Psoas muscle (tissue), 8 donors: ENCODE results near the gene ACOX3. TPM values are rescaled to one million over a fixed set of nuclear protein-coding genes. Genes with fewer than 3 reads are reported as not detected.

Experiments used
- ATAC-seq, 4 donors: fragments of 200-7000 bp; cut with Tn5 transposase; one replicate each; pipeline ENCODE4 v1.9.1; 2020; ENCODE audit warnings: moderate library complexity in 3 of 4, mild to moderate bottlenecking in 2 of 4
- DNase-seq, 2 donors: peaks; one replicate each; pipeline ENCODE4 v3.0.0-alpha.2; 2020
- H3K27ac ChIP-seq: fragments of 200-600 bp; one replicate; pipeline ENCODE4 v1.8.0; 2022
- H3K27me3 ChIP-seq, 3 donors: fragments of 200-600 bp in 1 of 3; one replicate each; pipeline versions ENCODE4 v1.6.1 to v1.8.0; 2013 to 2022; ENCODE audit warnings: low read length in 2 of 3, mild to moderate bottlenecking in 2 of 3, moderate library complexity in 1 of 3; ENCODE audit not compliant: insufficient read depth in 3 of 3
- H3K36me3 ChIP-seq, 2 donors: fragments of 200-600 bp in 1 of 2; one replicate each; pipeline versions ENCODE4 v1.6.1 to v1.8.0; 2013 to 2022; ENCODE audit warnings: low read depth in 1 of 2, mild to moderate bottlenecking in 1 of 2, moderate library complexity in 1 of 2; ENCODE audit not compliant: insufficient read depth in 1 of 2
- H3K4me1 ChIP-seq: fragments of 200-600 bp; one replicate; pipeline ENCODE4 v1.8.0; 2022
- H3K4me3 ChIP-seq: fragments of 200-600 bp; one replicate; pipeline ENCODE4 v1.8.0; 2022; ENCODE audit warnings: mild to moderate bottlenecking
- H3K9me3 ChIP-seq: fragments of 200-600 bp; one replicate; pipeline ENCODE4 v1.8.0; 2022
- WGBS, 3 donors: extraction: QIAGEN DNeasy Blood & Tissue Kit; methylation state at CpG; one replicate each; pipeline versions ENCODE4 v1.1.6 to v1.1.7; 2013; 5-methylcytosine and 5-hydroxymethylcytosine counted together
- intact Hi-C, 2 donors: fragments of 100-400 bp; cut with DNase I; formaldehyde crosslinking; loops; one replicate each; pipeline versions ENCODE4 v1.11.0 to v1.14.2; 2022
- polyA plus RNA-seq, 3 donors: library from polyadenylated mRNA; stranded (reverse); fragments of 200-250 nt; gene quantifications; one replicate each; pipeline ENCODE4 v1.2.3, GENCODE V29; 2013
- total RNA-seq, 4 donors: library from RNA; stranded (reverse); fragmentation: NEBNext Ultra II Directional in 2 of 4; extraction: Animal tissue kit (Norgen Biotek cat#: 25700) in 2 of 4; gene quantifications; one replicate each; pipeline versions ENCODE4 v1.2.1 to v1.2.4, GENCODE V29; 2021 to 2023
- TF ChIP-seq, protein P1 (sequence below): fragments of 200-600 bp; IDR thresholded peaks from one replicate; pipeline ENCODE4 v1.8.0; 2022; ENCODE audit warnings: antibody characterized with exemption
- donor health status: healthy with polysubstance abuse.
- donor health status: DM: no; HTN: no; CAD: no; lungs with moderate emphysema.
- donor health status: Bipolar disorder and iron deficiency.
- donor health status: healthy.
- donor health status: DM: yes; HTN: yes; CAD: no.
- donor health status: DM: no; HTN: no; CAD: no.
- donor health status: DM: no; HTN: no; CAD: no.
- donor health status: DM: yes; HTN: yes; CAD: no.

Gene ACOX3
- total and polyA plus RNA-seq, 7 donors, result 5.6 to 18.8 (median 10.8) TPM

DNA sequence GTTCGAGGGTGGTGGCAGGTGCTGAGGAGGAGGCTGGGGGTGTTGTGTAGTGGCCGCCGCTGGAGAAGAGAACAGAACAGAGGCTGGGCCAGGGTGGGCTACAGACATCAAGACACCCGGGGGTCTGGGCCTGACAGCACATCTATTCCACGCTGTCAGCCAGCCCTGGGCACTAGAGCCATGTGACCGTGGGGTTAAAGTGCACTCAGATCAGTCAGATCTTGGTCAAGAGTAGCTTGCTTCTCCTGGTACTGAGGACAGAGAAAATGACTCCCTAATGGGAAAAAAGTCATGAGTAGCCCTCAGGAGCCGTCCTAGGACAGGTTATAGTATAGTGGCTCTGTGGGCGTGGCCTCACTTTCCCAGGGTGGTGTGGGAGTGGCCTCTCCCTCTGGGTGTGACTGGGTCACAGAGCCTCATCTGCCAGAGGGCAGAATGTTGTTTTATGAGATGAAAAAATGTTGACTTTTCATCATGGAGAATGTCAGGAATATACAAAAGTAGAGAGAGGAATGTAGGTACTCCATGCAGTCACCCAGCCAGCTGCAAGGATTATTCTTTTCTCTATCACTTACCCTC lies 19.4 kb upstream of the ACOX3 start:
- Histone ChIP-seq H3K4me3 (no peak overlapping the region), H3K4me1 (no peaks in the 10 kb centered on the region), H3K27ac (no peak overlapping the region), H3K36me3 (peaks cover 8 to 91% of the 10 kb centered on the region in 2 donors), H3K9me3 (no peaks in the 10 kb centered on the region), H3K27me3 (no peaks in the 10 kb centered on the region)
- no peak for DNase-seq
- no peak for ATAC-seq
- 88 to 92% (median 90%) methylated on average over 8 of the region's 8 CpGs for WGBS, 3 donors
- intact Hi-C loops, result loop anchor here in 1 of 2 donors (10.0 kb wide), 1 partner anchor 135 kb away; the partner anchor contains the start of gene CPZ
- TF ChIP-seq, protein P1, sequence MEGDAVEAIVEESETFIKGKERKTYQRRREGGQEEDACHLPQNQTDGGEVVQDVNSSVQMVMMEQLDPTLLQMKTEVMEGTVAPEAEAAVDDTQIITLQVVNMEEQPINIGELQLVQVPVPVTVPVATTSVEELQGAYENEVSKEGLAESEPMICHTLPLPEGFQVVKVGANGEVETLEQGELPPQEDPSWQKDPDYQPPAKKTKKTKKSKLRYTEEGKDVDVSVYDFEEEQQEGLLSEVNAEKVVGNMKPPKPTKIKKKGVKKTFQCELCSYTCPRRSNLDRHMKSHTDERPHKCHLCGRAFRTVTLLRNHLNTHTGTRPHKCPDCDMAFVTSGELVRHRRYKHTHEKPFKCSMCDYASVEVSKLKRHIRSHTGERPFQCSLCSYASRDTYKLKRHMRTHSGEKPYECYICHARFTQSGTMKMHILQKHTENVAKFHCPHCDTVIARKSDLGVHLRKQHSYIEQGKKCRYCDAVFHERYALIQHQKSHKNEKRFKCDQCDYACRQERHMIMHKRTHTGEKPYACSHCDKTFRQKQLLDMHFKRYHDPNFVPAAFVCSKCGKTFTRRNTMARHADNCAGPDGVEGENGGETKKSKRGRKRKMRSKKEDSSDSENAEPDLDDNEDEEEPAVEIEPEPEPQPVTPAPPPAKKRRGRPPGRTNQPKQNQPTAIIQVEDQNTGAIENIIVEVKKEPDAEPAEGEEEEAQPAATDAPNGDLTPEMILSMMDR, result no peak

DNA sequence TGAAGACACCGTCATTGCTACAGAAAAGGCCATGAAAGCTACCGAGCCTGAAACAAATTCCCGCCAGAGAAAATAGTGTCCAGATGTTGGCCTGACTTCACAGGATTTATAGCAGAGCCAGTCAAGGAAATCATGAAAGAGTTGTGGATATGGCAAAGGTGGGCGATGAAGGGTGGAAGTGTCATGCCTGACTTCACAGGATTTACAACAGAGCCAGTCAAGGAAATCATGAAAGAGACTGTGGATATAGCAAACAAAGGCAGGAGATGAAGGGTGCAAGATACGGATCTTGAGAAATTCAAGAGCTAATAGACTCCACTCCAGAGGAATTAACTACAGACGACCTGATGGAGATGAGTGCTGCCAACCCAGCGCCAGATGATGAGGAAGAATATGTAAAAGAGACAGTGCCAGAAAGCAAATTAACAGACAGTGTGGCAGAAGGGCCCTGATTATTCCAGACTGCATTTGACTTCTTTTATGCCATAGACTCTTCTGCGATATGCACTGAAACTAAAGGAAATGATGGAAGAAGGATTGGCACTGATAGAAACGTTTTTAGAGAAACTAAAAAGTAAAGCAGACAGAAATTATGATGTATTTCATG lies 17.2 kb upstream of the ACOX3 start:
- DNase-seq, result no peak
- intact Hi-C loops, result no loop called here
- no peak overlapping the region for H3K27ac ChIP-seq
- TF ChIP-seq, protein P1, result no peak
- 69 to 76% (median 72%) methylated on average over 9 of the region's 9 CpGs for WGBS, 3 donors
- ATAC-seq, result no peak
- H3K27me3 ChIP-seq, result no peaks in the 10 kb centered on the region
- H3K9me3 ChIP-seq, result no peaks in the 10 kb centered on the region
- no peaks in the 10 kb centered on the region for H3K4me1 ChIP-seq
- no peak overlapping the region for H3K4me3 ChIP-seq
- H3K36me3 ChIP-seq, result peaks cover 16 to 91% of the 10 kb centered on the region in 2 donors

DNA sequence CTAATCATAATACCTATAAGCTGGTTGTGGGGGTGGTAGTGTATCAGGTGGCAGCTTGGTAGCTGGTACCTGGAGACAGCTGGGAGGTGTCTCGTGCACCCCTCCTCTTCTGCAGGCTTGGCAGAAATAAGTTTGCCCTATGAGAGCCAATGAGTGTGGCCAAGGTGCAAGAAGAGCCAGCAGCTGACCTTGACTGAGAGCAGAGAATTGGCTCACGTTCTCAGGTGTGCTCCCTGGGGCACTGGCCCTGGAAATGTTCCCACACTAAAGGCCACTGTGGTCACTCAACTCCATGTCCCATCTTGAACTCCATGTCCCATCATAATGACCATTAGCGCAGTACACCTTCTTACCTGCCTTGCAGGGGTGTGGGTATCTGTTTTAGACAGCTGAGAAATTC lies 13.4 kb upstream of the ACOX3 start:
- intact Hi-C loops, result no loop called here
- DNase-seq (no peak), ATAC-seq (no peak)
- Histone ChIP-seq H3K27me3 (no peaks in the 10 kb centered on the region), H3K4me3 (no peak overlapping the region), H3K4me1 (no peaks in the 10 kb centered on the region), H3K27ac (no peak overlapping the region), H3K9me3 (no peaks in the 10 kb centered on the region), H3K36me3 (peaks cover 19 to 97% of the 10 kb centered on the region in 2 donors)
- WGBS, 3 donors, result 56 to 72% (median 70%) methylated on average over 3 of the region's 3 CpGs
- TF ChIP-seq, protein P1, result no peak

DNA sequence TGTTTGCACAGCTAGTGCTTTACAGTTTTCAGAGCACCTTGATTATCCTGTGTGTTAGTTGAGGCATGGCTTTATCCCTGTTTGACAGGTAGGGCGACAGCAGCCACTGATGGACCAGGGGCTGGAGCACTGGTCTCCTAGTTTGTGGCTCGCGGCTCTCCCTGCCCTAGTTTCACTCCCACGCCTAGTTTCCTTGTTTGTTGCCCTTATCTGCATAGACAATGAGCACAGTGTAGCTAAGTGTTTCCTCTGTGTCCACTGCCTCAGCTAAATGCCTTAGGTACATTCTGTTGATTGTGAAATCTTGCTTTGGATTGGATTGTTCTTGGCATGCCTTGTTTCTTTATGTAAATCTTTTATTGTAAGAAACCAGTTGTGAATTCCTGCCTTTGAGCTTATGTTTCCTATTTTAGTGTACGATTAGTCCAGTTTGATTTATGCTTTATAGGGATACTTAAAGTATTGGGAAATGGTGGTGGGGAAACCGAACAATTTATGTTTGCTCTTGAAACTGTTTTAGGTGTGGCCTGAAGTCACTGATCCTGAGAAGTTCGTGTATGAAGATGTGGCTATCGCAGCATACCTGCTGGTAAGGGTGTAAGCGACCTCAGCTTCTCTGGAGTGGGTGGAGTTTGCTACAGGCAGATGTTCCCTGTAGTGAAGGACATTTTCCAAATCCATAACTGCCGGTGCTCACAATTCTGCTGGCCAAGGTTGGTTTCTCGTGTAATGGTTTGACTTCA lies 11.1 kb upstream of the ACOX3 start:
- WGBS, 3 donors, result 88 to 92% (median 91%) methylated on average over 11 of the region's 11 CpGs
- Histone ChIP-seq H3K4me1 (no peaks in the 10 kb centered on the region), H3K9me3 (no peaks in the 10 kb centered on the region)

More for the DNA sequence above, 11.1 kb upstream of the ACOX3 start:
- DNase-seq (no peak), ATAC-seq (no peak)
- TF ChIP-seq, protein P1, result no peak
- no peak overlapping the region for H3K27ac ChIP-seq
- no peaks in the 10 kb centered on the region for H3K27me3 ChIP-seq
- no peak overlapping the region for H3K4me3 ChIP-seq
- intact Hi-C loops, result no loop called here
- peaks cover 15 to 99% of the 10 kb centered on the region in 2 donors for H3K36me3 ChIP-seq
